HepG2 (cell line): ENCODE results near the gene TM9SF2. TPM values are rescaled to one million over a fixed set of nuclear protein-coding genes. Genes with fewer than 3 reads are reported as not detected.

Experiments
- ADNP ChIP-seq: sonication (generic); formaldehyde crosslinking; IDR thresholded peaks from 2 replicates; pipeline ENCODE4 v1.4.0; 2020; ENCODE audit warnings: missing genetic modification reagents
- CBX1 ChIP-seq: IDR thresholded peaks from one replicate; pipeline ENCODE4 v1.6.1; 2016; ENCODE audit warnings: antibody characterized with exemption, low read depth
- EP300 ChIP-seq, 3 experiments: sonication (generic) in 1 of 3; formaldehyde crosslinking in 1 of 3; IDR thresholded peaks; 2 replicates each; pipeline versions ENCODE4 v1.5.1 to v1.6.1; 2011 to 2020; ENCODE audit warnings: low read depth in 2 of 3, low read length in 2 of 3, borderline replicate concordance in 1 of 3, improper control_type of control experiment in 1 of 3, mild to moderate bottlenecking in 1 of 3, missing genetic modification reagents in 1 of 3, moderate library complexity in 1 of 3
- GATA4 ChIP-seq: sonication (generic); IDR thresholded peaks from 2 replicates; pipeline ENCODE4 v1.6.1; 2016; ENCODE audit warnings: antibody characterized with exemption, low read depth, borderline replicate concordance
- GATAD1 ChIP-seq: IDR thresholded peaks from 2 replicates; pipeline ENCODE4 v1.6.1; 2016; ENCODE audit warnings: missing genetic modification reagents, missing compliant biosample characterization
- HDAC2 ChIP-seq: sonication (generic); formaldehyde crosslinking; IDR thresholded peaks from 2 replicates; pipeline ENCODE4 v1.4.0; 2020; ENCODE audit warnings: missing genetic modification reagents
- HNF4G ChIP-seq, 2 experiments: sonication (generic) in 1 of 2; formaldehyde crosslinking in 1 of 2; IDR thresholded peaks; 2 replicates each; pipeline versions ENCODE4 v1.4.0 to v1.6.1; 2011 to 2020; ENCODE audit warnings: borderline replicate concordance in 2 of 2, low read depth in 2 of 2, mild to moderate bottlenecking in 2 of 2, low read length in 1 of 2, missing genetic modification reagents in 1 of 2, moderate library complexity in 1 of 2
- KDM1A ChIP-seq: IDR thresholded peaks from 2 replicates; pipeline ENCODE4 v1.6.1; 2016; ENCODE audit warnings: missing compliant biosample characterization
- NCOR1 ChIP-seq: fragments of 200-600 bp; sonication (generic); IDR thresholded peaks from 2 replicates; pipeline ENCODE4 v1.7.0; 2017; ENCODE audit warnings: antibody characterized with exemption, low read length, borderline replicate concordance
- SRF ChIP-seq: IDR thresholded peaks from 2 replicates; pipeline ENCODE4 v1.6.1; 2011; ENCODE audit warnings: mild to moderate bottlenecking, low read depth, low read length, moderate library complexity
- YEATS2 ChIP-seq: sonication (generic); formaldehyde crosslinking; IDR thresholded peaks from 2 replicates; pipeline ENCODE4 v1.4.0; 2020; ENCODE audit warnings: missing genetic modification reagents, borderline replicate concordance
- ZNF124 ChIP-seq: sonication (generic); formaldehyde crosslinking; IDR thresholded peaks from 2 replicates; pipeline ENCODE4 v1.4.0; 2020; ENCODE audit warnings: missing genetic modification reagents
- ZNF20 ChIP-seq: sonication (generic); formaldehyde crosslinking; IDR thresholded peaks from 2 replicates; pipeline ENCODE4 v1.4.0; 2020; ENCODE audit warnings: mild to moderate bottlenecking, moderate library complexity, missing genetic modification reagents
- ZNF768 ChIP-seq: sonication (generic); formaldehyde crosslinking; IDR thresholded peaks from 2 replicates; pipeline ENCODE4 v1.4.0; 2020; ENCODE audit warnings: missing genetic modification reagents
- ZNF83 ChIP-seq: sonication (generic); formaldehyde crosslinking; IDR thresholded peaks from 2 replicates; pipeline ENCODE4 v1.4.0; 2020; ENCODE audit warnings: missing genetic modification reagents, mild to moderate bottlenecking, borderline replicate concordance
- ZNF891 ChIP-seq: sonication (generic); formaldehyde crosslinking; IDR thresholded peaks from 2 replicates; pipeline ENCODE4 v1.5.0; 2020; ENCODE audit warnings: mild to moderate bottlenecking, missing genetic modification reagents
- polyA plus RNA-seq, 8 experiments: library from polyadenylated mRNA; depleted of rRNA in 3 of 8; stranded (reverse) in 7 of 8; unstranded in 1 of 8; fragments of >200 nt; fragmentation: Illumina TruSeq in 4 of 8; extraction: Trizol in 4 of 8; gene quantifications; 2 replicates each; pipeline versions ENCODE4 v1.2.1 to v1.2.3, GENCODE V29; 2011 to 2016; ENCODE audit warnings: low read depth in 4 of 8, missing spikeins in 1 of 8, mixed read lengths in 1 of 8; ENCODE audit not compliant: insufficient read depth in 1 of 8
- total RNA-seq, 5 experiments: library from RNA; depleted of rRNA; stranded (reverse); fragments of >200 nt; fragmentation: Illumina TruSeq; extraction: Trizol; gene quantifications; 2 replicates each; pipeline ENCODE4 v1.2.3, GENCODE V29; 2016; ENCODE audit warnings: low read depth in 1 of 5
- TF ChIP-seq, protein P1 (sequence below): IDR thresholded peaks from 2 replicates; pipeline ENCODE4 v1.6.1; 2016
- TF ChIP-seq, protein P2 (sequence below): sonication (generic); formaldehyde crosslinking; conservative IDR thresholded peaks from 2 replicates; pipeline ENCODE4 v1.4.0; 2020; ENCODE audit warnings: mild to moderate bottlenecking, missing genetic modification reagents, moderate library complexity
- TF ChIP-seq, protein P3 (sequence below): sonication (generic); formaldehyde crosslinking; conservative IDR thresholded peaks from 2 replicates; pipeline ENCODE4 v1.4.0; 2020; ENCODE audit warnings: missing genetic modification reagents
- TF ChIP-seq, protein P4 (sequence below): sonication (generic); formaldehyde crosslinking; IDR thresholded peaks from 2 replicates; pipeline ENCODE4 v1.4.0; 2020; ENCODE audit warnings: low read depth, mild to moderate bottlenecking, missing genetic modification reagents

Gene TM9SF2
- total and polyA plus RNA-seq, 2 of the 13 experiments (the other 11 are each of a cell fraction or from before 2014, with no cell fraction given): 94.1 to 123 TPM

DNA sequence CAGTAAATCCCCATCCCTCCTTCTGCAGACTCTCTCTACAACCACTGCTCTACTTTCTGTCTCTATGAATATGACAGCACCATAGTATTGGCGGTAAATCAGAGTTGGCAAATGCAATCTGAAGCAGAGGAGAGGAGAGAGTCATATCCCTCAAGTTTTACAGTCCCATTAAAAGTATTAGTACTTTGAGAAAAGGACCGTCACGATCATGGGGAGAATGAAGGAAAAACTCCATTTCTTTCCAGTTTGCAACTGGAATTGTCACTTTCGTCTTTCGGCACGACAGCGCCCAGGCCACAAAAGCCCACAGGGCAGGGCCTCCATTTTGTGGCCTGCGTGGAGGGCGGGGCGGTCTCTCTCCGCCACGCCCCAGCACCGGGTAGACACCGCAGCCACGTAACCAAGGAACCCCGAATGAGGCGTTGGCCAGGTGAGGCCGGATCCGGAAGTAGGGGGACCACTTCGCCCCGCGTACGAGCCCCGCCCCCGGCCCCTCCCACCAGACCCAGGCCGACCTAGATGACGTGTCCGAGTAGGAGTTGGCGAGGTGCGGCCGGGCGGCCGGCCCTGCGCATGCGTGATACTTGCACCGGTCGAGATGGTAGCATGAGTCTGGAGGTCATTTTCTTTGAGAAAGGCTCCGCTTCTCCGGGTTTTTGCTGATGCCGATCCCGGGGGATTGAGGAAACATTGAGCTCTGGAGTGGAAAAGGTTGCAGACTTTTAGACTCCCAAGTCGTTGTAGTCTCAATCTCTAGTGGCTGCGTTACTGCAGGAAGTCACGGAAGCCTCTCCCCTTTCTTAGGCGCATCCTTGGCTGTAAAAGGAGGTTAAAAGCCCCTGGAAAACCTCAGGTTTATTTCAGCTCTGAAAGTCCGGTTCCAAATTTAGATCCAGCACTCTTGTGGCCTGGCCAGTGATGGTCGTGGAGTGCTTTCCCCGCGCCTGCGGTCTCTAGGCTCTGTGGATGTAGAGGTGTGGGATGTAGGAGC lies 2.8 kb upstream of the TM9SF2 start (continued):
- TF ChIP-seq, protein P1, sequence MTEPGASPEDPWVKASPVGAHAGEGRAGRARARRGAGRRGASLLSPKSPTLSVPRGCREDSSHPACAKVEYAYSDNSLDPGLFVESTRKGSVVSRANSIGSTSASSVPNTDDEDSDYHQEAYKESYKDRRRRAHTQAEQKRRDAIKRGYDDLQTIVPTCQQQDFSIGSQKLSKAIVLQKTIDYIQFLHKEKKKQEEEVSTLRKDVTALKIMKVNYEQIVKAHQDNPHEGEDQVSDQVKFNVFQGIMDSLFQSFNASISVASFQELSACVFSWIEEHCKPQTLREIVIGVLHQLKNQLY (CRISPR knock-in tag): no peak
- 0 out of 2 replicates have a peak, but pooled peaks have one; percentile 64 for TF ChIP-seq ZNF891 (CRISPR knock-in tag)
- peak; percentile 26 to 47; a peak in 3 of 4 replicates for TF ChIP-seq EP300 (IDR thresholded peaks at IDR 0.05; ENCODE audit: low read depth in 2 of 2, low read length in 2 of 2)
- TF ChIP-seq EP300 (CRISPR knock-in tag; IDR thresholded peaks at IDR 0.05; ENCODE audit: borderline replicate concordance): no peak
- TF ChIP-seq HNF4G (IDR thresholded peaks at IDR 0.05; ENCODE audit: borderline replicate concordance, low read depth, low read length): peak; percentile 59; the same call in 1 of the 2 replicates
- TF ChIP-seq HNF4G (CRISPR knock-in tag; IDR thresholded peaks at IDR 0.05; ENCODE audit: borderline replicate concordance, low read depth): no peak
- TF ChIP-seq ZNF768: peak; percentile 31; the same call in 1 of the 2 replicates
- no peak for TF ChIP-seq KDM1A (CRISPR knock-in tag)
- TF ChIP-seq, protein P2, sequence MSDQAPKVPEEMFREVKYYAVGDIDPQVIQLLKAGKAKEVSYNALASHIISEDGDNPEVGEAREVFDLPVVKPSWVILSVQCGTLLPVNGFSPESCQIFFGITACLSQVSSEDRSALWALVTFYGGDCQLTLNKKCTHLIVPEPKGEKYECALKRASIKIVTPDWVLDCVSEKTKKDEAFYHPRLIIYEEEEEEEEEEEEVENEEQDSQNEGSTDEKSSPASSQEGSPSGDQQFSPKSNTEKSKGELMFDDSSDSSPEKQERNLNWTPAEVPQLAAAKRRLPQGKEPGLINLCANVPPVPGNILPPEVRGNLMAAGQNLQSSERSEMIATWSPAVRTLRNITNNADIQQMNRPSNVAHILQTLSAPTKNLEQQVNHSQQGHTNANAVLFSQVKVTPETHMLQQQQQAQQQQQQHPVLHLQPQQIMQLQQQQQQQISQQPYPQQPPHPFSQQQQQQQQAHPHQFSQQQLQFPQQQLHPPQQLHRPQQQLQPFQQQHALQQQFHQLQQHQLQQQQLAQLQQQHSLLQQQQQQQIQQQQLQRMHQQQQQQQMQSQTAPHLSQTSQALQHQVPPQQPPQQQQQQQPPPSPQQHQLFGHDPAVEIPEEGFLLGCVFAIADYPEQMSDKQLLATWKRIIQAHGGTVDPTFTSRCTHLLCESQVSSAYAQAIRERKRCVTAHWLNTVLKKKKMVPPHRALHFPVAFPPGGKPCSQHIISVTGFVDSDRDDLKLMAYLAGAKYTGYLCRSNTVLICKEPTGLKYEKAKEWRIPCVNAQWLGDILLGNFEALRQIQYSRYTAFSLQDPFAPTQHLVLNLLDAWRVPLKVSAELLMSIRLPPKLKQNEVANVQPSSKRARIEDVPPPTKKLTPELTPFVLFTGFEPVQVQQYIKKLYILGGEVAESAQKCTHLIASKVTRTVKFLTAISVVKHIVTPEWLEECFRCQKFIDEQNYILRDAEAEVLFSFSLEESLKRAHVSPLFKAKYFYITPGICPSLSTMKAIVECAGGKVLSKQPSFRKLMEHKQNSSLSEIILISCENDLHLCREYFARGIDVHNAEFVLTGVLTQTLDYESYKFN (CRISPR knock-in tag): peak; percentile 57
- peak; percentile 51 for TF ChIP-seq CBX1
- TF ChIP-seq SRF: peak; percentile 23; the same call in 1 of the 2 replicates
- no peak for TF ChIP-seq ZNF83 (CRISPR knock-in tag)
- peak; percentile 31; the same call in 1 of the 2 replicates for TF ChIP-seq NCOR1
- no peak for TF ChIP-seq GATA4
- TF ChIP-seq YEATS2: peak; percentile 72; the same call in 1 of the 2 replicates
- peak; percentile 26; the same call in 1 of the 2 replicates for TF ChIP-seq HDAC2
- TF ChIP-seq ZNF20: no peak
- TF ChIP-seq, protein P3, sequence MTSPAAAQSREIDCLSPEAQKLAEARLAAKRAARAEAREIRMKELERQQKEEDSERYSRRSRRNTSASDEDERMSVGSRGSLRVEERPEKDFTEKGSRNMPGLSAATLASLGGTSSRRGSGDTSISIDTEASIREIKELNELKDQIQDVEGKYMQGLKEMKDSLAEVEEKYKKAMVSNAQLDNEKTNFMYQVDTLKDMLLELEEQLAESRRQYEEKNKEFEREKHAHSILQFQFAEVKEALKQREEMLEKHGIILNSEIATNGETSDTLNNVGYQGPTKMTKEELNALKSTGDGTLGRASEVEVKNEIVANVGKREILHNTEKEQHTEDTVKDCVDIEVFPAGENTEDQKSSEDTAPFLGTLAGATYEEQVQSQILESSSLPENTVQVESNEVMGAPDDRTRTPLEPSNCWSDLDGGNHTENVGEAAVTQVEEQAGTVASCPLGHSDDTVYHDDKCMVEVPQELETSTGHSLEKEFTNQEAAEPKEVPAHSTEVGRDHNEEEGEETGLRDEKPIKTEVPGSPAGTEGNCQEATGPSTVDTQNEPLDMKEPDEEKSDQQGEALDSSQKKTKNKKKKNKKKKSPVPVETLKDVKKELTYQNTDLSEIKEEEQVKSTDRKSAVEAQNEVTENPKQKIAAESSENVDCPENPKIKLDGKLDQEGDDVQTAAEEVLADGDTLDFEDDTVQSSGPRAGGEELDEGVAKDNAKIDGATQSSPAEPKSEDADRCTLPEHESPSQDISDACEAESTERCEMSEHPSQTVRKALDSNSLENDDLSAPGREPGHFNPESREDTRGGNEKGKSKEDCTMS: no peak
- no peak for TF ChIP-seq ADNP
- TF ChIP-seq ZNF124 (CRISPR knock-in tag): peak; percentile 39; the same call in 1 of the 2 replicates
- TF ChIP-seq, protein P4, sequence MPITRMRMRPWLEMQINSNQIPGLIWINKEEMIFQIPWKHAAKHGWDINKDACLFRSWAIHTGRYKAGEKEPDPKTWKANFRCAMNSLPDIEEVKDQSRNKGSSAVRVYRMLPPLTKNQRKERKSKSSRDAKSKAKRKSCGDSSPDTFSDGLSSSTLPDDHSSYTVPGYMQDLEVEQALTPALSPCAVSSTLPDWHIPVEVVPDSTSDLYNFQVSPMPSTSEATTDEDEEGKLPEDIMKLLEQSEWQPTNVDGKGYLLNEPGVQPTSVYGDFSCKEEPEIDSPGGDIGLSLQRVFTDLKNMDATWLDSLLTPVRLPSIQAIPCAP (CRISPR knock-in tag): no peak
- TF ChIP-seq GATAD1 (CRISPR knock-in tag): peak; percentile 78
